HuH-7.5 (cell line): ENCODE data around the gene HYAL2.

Source experiments
- DNase-seq: peaks from one replicate; pipeline ENCODE4 v3.0.0; 2011; ENCODE audit warnings: low spot score

Gene HYAL2

DNA sequence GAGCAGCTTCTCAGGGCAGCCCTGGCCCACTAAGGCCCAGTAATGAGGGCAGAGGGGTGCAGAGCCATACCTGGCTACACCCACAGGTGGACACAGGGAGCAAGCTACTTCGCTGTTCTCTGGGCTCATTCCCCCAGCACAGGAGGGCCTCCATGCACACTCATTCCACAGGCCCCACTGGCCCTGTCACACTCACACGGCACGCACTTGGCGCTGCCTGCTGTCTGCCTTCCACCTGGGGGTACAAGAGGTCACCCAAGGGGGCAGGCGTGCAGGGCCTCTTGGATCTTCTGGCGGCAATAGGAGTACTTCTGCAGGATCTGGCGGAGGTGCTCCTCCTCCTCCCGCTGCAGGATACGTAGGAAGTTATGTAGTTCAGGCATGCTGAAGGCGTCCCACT, 7.8 kb upstream of the HYAL2 start:
- no peak for DNase-seq

GRCh38 chr3:50327943-50328691, 5.6 kb upstream of the HYAL2 start, which contains the start of gene TUSC2:
TSS of gene TUSC2 (minus strand) at chr3:50328223. CDS start at chr3:50328099, 124 bp downstream.
- peak; percentile 97 for DNase-seq

DNA sequence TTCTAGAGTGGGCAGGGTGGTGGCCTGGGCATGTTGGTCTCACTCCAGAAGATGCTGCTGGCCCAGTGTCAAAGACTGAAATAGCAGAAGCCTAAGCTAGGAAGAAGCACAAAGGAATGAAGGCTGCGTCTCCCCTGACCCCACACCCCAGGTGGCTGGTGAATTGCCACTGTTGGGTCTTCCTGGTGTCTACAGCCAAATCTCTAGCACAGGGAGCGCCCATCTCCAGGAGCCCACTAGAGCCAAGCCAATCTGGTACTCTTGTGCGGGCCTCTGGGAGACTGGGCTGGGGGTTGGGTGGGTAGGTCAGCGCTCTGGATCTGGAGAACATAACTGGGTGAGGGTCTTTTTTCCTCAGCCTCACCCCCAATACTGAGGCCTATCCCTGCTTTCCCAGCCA, 4.6 kb upstream of the HYAL2 start:
- DNase-seq = no peak

DNA sequence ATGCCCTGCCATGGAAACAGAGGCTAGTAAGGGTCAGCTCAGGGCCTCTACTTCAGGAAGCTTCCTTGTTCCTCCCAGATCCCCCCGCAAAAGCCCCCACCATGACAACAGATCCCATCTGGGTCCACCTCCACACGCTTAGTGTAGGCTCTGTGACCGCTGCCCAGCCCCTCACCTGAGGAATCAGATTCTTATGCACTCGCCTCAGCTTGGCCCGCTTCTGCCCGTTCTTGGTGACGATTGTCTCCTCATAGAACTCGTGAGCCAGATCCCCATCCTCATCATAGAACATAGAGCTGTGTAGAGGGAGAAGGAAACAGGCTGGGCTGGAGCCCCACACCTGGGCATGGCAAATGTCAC, 3.6 kb upstream of the HYAL2 start:
- DNase-seq = no peak

GRCh38 chr3:50325497-50326181, 3.1 kb upstream of the HYAL2 start:
- DNase-seq = no peak

DNA sequence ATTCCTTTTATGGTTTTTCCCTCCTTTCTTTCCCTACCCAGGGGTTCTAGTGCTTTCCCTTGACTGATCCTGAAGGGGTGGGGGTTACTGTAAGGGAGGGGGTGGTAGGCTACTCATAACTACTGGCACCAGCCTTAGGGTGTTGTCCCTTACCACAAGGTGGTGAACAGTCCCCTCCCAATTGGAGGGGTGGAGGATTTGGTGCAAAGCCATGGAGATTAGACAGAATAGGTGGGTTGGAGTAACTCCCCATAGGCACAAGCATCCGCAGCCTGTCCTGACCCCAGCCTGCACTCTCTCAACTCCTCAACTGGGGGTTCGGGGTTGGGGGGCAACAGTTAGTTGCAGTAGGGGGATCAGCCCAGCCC, 2.6 kb upstream of the HYAL2 start:
- DNase-seq = no peak

GRCh38 chr3:50324351-50325112, 2.0 kb upstream of the HYAL2 start:
- DNase-seq = peak; percentile 90

DNA sequence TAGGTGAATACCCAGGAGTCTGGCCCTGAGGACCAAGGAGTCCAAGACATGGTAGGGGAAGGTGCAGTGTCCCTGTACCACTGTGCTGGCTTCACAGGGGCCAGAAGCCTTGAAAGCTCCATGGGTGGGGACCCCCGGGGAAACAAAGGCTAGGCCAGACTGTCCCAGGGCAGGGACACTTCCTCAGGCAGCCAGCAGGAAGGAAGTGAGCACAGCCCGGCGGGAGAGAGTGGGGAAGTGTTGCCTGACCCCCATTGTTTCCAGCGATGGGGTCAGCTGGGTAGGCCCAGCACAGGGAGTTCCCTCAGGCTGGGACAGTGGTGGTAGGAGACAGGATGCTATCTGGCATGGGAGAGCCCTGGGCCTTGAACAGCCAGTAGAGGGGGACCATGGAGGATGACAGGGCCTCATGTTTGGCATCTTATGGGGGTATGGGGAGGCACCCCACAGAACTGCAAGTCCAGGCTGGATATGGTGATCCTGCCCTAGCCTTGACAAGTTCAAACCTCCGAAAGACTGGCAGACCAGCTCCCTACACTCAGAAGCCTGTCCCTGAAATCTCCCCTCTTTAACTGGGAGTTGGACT, 1.2 kb upstream of the HYAL2 start:
- DNase-seq = no peak

DNA sequence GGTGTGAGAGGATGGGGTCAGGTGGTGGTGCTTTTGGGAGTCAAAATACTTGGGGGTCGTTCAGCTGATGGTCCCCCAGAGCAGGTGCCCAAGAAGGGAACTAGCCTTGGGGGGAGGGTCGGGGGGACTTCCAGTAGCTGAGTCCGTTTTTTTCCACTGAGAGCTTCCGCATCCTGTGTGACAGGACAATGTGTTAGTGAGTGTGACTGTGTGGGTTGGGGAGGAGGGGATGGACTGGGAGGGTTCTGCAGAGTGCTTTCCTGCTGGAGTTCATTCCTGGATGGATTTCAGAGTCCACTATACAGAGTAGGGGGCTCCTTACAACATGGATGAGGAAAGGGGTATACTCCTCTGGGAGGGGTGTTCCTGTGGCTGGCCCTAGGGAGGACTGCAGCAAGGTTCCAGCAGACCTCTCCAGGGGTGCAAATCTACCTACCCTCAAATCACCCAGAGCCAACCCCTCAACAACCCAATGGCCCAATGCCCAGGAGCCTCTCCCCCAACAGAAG, 601 bp upstream of the HYAL2 start:
- DNase-seq = no peak

GRCh38 chr3:50322115-50322385, 495 bp downstream of the HYAL2 start:
- DNase-seq = no peak

- DNase-seq = peak; percentile 90
Observed at GRCh38 chr3:50321336-50322114, 1.0 kb downstream of the HYAL2 start.

- DNase-seq = peak; percentile 87
Observed at GRCh38 chr3:50320853-50321335, 1.7 kb downstream of the HYAL2 start.

GRCh38 chr3:50319894-50320625, 2.5 kb downstream of the HYAL2 start:
- no peak for DNase-seq

- no peak for DNase-seq
Observed at GRCh38 chr3:50319181-50319893, 3.2 kb downstream of the HYAL2 start.

- no peak for DNase-seq
Observed at GRCh38 chr3:50318615-50319014, 3.9 kb downstream of the HYAL2 start.

- no peak for DNase-seq
Observed at GRCh38 chr3:50318163-50318562, 4.4 kb downstream of the HYAL2 start.

- no peak for DNase-seq
Observed at GRCh38 chr3:50317300-50317699, 5.2 kb downstream of the HYAL2 start.

- DNase-seq = no peak
Observed at GRCh38 chr3:50316657-50317242, 5.8 kb downstream of the HYAL2 start.

DNA sequence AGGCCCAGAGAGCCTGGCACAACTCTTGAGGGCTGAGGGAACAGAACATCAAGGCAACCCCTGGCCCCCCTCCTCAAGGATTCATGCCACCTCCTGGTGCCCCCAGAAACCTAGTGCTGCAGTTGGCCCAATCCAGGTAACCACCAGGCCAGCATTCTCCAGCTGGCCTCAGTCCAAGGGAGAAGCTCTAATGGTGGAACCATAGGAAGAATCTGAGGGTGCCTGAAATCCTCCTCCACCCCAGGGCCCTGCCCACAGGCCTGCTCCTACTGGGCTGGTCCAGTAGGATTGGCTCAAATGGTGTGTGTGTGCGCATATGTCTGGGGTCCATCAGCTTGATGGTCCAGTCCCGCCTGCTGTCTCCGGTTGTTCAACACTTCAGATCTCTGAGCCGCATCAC, 7.7 kb downstream of the HYAL2 start:
- DNase-seq = no peak

GRCh38 chr3:50314342-50314741, 8.2 kb downstream of the HYAL2 start:
- no peak for DNase-seq
